ENCODE data around the gene ZNF530. TPM values are rescaled to one million over a fixed set of nuclear protein-coding genes. Genes with fewer than 3 reads are reported as not detected.

The ZNF530 gene
- total RNA-seq (2014; rRNA removed; shearing (Covaris generic)): 6.5 and 8.3 TPM in 2 replicates

- in situ Hi-C loops (cut with HindIII; ENCODE audit: low sequenced_read_pairs): no loop called here
- peak; percentile 97 for DNase-seq (ENCODE audit: low spot score)
Measured at GRCh38 chr19:57599761-57600383, at the start of gene ZNF530. Gene ZNF530, plus strand, starts transcription at chr19:57599885. Its CDS starts 4,461 bp downstream, at chr19:57604346.

GRCh38 chr19:57552432-57552831 is 47.3 kb upstream of the ZNF530 start:
- DNase-seq (ENCODE audit: low spot score): no peak

GRCh38 chr19:57557659-57558058 is 42.0 kb upstream of the ZNF530 start:
- no peak for DNase-seq (ENCODE audit: low spot score)
- in situ Hi-C loops (cut with HindIII; ENCODE audit: low sequenced_read_pairs): no loop called here

More at GRCh38 chr19:57552432-57552831, 47.3 kb upstream of the ZNF530 start:
- in situ Hi-C loops (cut with HindIII; ENCODE audit: low sequenced_read_pairs): no loop called here

GRCh38 chr19:57558525-57558924 is 41.2 kb upstream of the ZNF530 start:
- in situ Hi-C loops (cut with HindIII; ENCODE audit: low sequenced_read_pairs): no loop called here
- DNase-seq (ENCODE audit: low spot score): peak; percentile 8

- in situ Hi-C loops (cut with HindIII; ENCODE audit: low sequenced_read_pairs): no loop called here
- peak; percentile 13 for DNase-seq (ENCODE audit: low spot score)
Measured at GRCh38 chr19:57559008-57559403, 40.7 kb upstream of the ZNF530 start.

- in situ Hi-C loops (cut with HindIII; ENCODE audit: low sequenced_read_pairs): no loop called here
- peak; percentile 94 for DNase-seq (ENCODE audit: low spot score)
Measured at GRCh38 chr19:57559404-57560025, 40.2 kb upstream of the ZNF530 start, which contains the start of gene ZNF550. Gene ZNF550, minus strand, starts transcription at chr19:57559863. Its CDS starts 181 bp downstream, at chr19:57559682.

- in situ Hi-C loops (cut with HindIII; ENCODE audit: low sequenced_read_pairs): no loop called here
- DNase-seq (ENCODE audit: low spot score): no peak
Measured at GRCh38 chr19:57560049-57560491, 39.6 kb upstream of the ZNF530 start.

GRCh38 chr19:57563547-57563946 is 36.1 kb upstream of the ZNF530 start:
- in situ Hi-C loops (cut with HindIII; ENCODE audit: low sequenced_read_pairs): no loop called here
- no peak for DNase-seq (ENCODE audit: low spot score)

- no peak for DNase-seq (ENCODE audit: low spot score)
- in situ Hi-C loops (cut with HindIII; ENCODE audit: low sequenced_read_pairs): no loop called here
Measured at GRCh38 chr19:57566396-57567265, 33.1 kb upstream of the ZNF530 start.

- DNase-seq (ENCODE audit: low spot score): no peak
- in situ Hi-C loops (cut with HindIII; ENCODE audit: low sequenced_read_pairs): no loop called here
Measured at GRCh38 chr19:57570707-57571106, 29.0 kb upstream of the ZNF530 start.

- in situ Hi-C loops (cut with HindIII; ENCODE audit: low sequenced_read_pairs): no loop called here
- no peak for DNase-seq (ENCODE audit: low spot score)
Measured at GRCh38 chr19:57572415-57572947, 27.2 kb upstream of the ZNF530 start.

GRCh38 chr19:57576661-57577060 is 23.0 kb upstream of the ZNF530 start:
- DNase-seq (ENCODE audit: low spot score): no peak
- in situ Hi-C loops (cut with HindIII; ENCODE audit: low sequenced_read_pairs): no loop called here

GRCh38 chr19:57578487-57579205 is 21.0 kb upstream of the ZNF530 start, which contains the start of gene ZNF416:
Gene ZNF416, minus strand, starts transcription at chr19:57578911. Its CDS starts 207 bp downstream, at chr19:57578704.
- DNase-seq (ENCODE audit: low spot score): peak; percentile 100
- in situ Hi-C loops (cut with HindIII; ENCODE audit: low sequenced_read_pairs): no loop called here

- no peak for DNase-seq (ENCODE audit: low spot score)
- in situ Hi-C loops (cut with HindIII; ENCODE audit: low sequenced_read_pairs): no loop called here
Measured at GRCh38 chr19:57583104-57583520, 16.6 kb upstream of the ZNF530 start.

- in situ Hi-C loops (cut with HindIII; ENCODE audit: low sequenced_read_pairs): no loop called here
Measured at GRCh38 chr19:57583521-57584416, 15.9 kb upstream of the ZNF530 start, which contains the start of gene ZIK1. Gene ZIK1, plus strand, starts transcription at chr19:57584145. Its CDS starts 212 bp downstream, at chr19:57584357.

GRCh38 chr19:57587529-57587928 is 12.2 kb upstream of the ZNF530 start:
- DNase-seq (ENCODE audit: low spot score): no peak
- in situ Hi-C loops (cut with HindIII; ENCODE audit: low sequenced_read_pairs): no loop called here

More at GRCh38 chr19:57583521-57584416, 15.9 kb upstream of the ZNF530 start, which contains the start of gene ZIK1:
- peak; percentile 99 for DNase-seq (ENCODE audit: low spot score)

GRCh38 chr19:57599377-57599760 is 316 bp upstream of the ZNF530 start:
- no peak for DNase-seq (ENCODE audit: low spot score)
- in situ Hi-C loops (cut with HindIII; ENCODE audit: low sequenced_read_pairs): no loop called here

GRCh38 chr19:57606931-57607330 is 7.2 kb downstream of the ZNF530 start:
- DNase-seq (ENCODE audit: low spot score): no peak
- in situ Hi-C loops (cut with HindIII; ENCODE audit: low sequenced_read_pairs): no loop called here
